Kidney (tissue), 14 donors: Measurements from ENCODE around the gene RNF4. TPM values are rescaled to one million over a fixed set of nuclear protein-coding genes. Genes with fewer than 3 reads are reported as not detected.

Source experiments
- DNase-seq, 5 donors: peaks; one replicate each; pipeline ENCODE4 v3.0.0-alpha.2; 2013 to 2020
- FAIRE-seq: peaks from 2 replicates; lab custom pipeline; 2012; peaks lifted over from hg19 to GRCh38; lab: Jason Lieb, UNC
- H3K27ac ChIP-seq, 2 donors: one replicate each; pipeline ENCODE4 v1.7.0; 2013; ENCODE audit warnings: low read depth in 2 of 2, low read length in 2 of 2, inconsistent platforms in 1 of 2
- H3K27me3 ChIP-seq: one replicate; pipeline ENCODE4 v1.7.1; 2013; ENCODE audit warnings: low read length, inconsistent platforms; ENCODE audit not compliant: control insufficient read depth, insufficient read depth
- H3K36me3 ChIP-seq, 3 donors: one replicate each; pipeline versions ENCODE4 v1.7.0 to v1.7.1; 2013; ENCODE audit warnings: low read length in 3 of 3, control low read depth in 1 of 3, inconsistent platforms in 1 of 3; ENCODE audit not compliant: insufficient read depth in 3 of 3, control insufficient read depth in 2 of 3
- H3K4me1 ChIP-seq, 3 donors: one replicate each; pipeline versions ENCODE4 v1.7.0 to v1.7.1; 2013; ENCODE audit warnings: low read length in 3 of 3, inconsistent platforms in 1 of 3, low read depth in 1 of 3; ENCODE audit not compliant: control insufficient read depth in 2 of 3, insufficient read depth in 2 of 3
- H3K4me3 ChIP-seq, 3 donors: one replicate each; pipeline versions ENCODE4 v1.7.0 to v1.8.1; 2013; ENCODE audit warnings: low read length in 3 of 3, control low read depth in 1 of 3, inconsistent platforms in 1 of 3
- H3K9ac ChIP-seq, 3 donors: one replicate each; pipeline versions ENCODE4 v1.7.0 to v1.7.1; 2013; ENCODE audit warnings: low read length in 3 of 3, control low read depth in 1 of 3, inconsistent platforms in 1 of 3
- H3K9me3 ChIP-seq, 3 donors: one replicate each; pipeline versions ENCODE4 v1.7.0 to v1.7.1; 2013; ENCODE audit warnings: low read length in 3 of 3, control low read depth in 1 of 3, inconsistent platforms in 1 of 3; ENCODE audit not compliant: control insufficient read depth in 2 of 3, insufficient read depth in 1 of 3
- intact Hi-C: fragments of 100-400 bp; cut with DNase I; formaldehyde crosslinking; loops from one replicate; pipeline ENCODE4 v1.11.1; 2022
- polyA plus RNA-seq: library from polyadenylated mRNA; stranded (reverse); fragments of 350-450 nt; fragmentation: Illumina TruSeq; extraction: RNeasy Lipid Tissue Mini Kit (QIAGEN cat#74804); gene quantifications from one replicate; pipeline ENCODE4 v1.2.3, GENCODE V29; 2014; ENCODE audit warnings: low read depth, low replicate concordance; ENCODE audit not compliant: insufficient read depth
- total RNA-seq: library from RNA; stranded (reverse); fragmentation: NEBNext Ultra II Directional; extraction: Animal tissue kit (Norgen Biotek cat#: 25700); gene quantifications from one replicate; pipeline ENCODE4 v1.2.1, GENCODE V29; 2021
- TF ChIP-seq, protein P1 (sequence below): IDR thresholded peaks from 3 replicates; pipeline ENCODE4 v1.5.1; 2012; ENCODE audit warnings: mild to moderate bottlenecking, moderate library complexity, borderline replicate concordance; ENCODE audit not compliant: insufficient read depth; ENCODE audit errors: extremely low read depth
- donor health status: control.
- donor health status: control.
- donor health status: control.
- donor health status: control.
- donor health status: control.
- donor health status: DM: yes; HTN: yes; CAD: no.
- donor health status: Normal renal cell carcinoma (clear cell type).

Gene RNF4
- total and polyA plus RNA-seq, 2 donors from 2014 or later: 24.2 to 61.5 TPM

DNA sequence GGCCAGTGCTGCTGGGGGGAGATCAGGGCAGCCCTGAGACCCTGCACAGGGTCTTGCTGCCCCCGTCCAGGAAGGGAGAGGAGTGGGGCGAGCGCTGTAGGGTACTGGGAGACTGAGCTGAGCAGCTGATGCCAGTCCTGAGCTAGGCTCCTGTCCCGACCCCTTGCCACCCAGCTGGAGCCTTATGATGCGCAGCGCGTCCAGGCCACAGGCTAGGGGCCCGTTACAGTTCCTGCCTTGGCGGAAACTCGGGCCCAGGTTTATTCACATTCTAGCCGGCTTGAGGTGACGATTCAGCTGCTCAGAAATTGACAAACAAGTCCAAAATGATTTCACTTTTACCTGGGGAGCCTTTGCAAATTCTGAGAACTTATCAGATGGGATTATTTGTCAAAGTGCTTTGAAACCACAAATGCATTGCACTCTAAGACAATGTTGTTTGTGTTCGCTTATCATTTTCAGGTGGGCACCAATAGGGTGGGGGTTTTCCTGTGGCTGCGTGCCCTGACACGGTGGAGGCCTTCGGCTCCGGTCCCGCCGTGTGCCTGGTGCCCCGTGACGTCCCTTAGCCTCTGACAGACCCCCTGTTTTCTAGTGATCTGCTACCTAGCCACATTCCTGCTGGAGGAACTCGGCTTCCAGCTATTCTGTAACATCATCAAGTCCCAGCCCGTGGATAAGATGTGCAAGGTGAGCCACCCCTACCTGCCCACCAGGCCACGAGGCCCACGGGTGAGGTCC is 31.3 kb upstream of the RNF4 start:
- Histone ChIP-seq H3K9me3 (no peaks in the 10 kb centered on the region), H3K27ac (no peak overlapping the region), H3K36me3 (no peaks in the 10 kb centered on the region), H3K4me1 (peaks cover 0 to 2% (median 0%) of the 10 kb centered on the region in 3 donors), H3K27me3 (no peaks in the 10 kb centered on the region), H3K4me3 (no peak overlapping the region), H3K9ac (no peak overlapping the region)
- DNase-seq (peak in 1 of 5 donors; percentile 57), FAIRE-seq (no peak)
- intact Hi-C loops: no loop called here
- TF ChIP-seq, protein P1, sequence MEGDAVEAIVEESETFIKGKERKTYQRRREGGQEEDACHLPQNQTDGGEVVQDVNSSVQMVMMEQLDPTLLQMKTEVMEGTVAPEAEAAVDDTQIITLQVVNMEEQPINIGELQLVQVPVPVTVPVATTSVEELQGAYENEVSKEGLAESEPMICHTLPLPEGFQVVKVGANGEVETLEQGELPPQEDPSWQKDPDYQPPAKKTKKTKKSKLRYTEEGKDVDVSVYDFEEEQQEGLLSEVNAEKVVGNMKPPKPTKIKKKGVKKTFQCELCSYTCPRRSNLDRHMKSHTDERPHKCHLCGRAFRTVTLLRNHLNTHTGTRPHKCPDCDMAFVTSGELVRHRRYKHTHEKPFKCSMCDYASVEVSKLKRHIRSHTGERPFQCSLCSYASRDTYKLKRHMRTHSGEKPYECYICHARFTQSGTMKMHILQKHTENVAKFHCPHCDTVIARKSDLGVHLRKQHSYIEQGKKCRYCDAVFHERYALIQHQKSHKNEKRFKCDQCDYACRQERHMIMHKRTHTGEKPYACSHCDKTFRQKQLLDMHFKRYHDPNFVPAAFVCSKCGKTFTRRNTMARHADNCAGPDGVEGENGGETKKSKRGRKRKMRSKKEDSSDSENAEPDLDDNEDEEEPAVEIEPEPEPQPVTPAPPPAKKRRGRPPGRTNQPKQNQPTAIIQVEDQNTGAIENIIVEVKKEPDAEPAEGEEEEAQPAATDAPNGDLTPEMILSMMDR: no peak

DNA sequence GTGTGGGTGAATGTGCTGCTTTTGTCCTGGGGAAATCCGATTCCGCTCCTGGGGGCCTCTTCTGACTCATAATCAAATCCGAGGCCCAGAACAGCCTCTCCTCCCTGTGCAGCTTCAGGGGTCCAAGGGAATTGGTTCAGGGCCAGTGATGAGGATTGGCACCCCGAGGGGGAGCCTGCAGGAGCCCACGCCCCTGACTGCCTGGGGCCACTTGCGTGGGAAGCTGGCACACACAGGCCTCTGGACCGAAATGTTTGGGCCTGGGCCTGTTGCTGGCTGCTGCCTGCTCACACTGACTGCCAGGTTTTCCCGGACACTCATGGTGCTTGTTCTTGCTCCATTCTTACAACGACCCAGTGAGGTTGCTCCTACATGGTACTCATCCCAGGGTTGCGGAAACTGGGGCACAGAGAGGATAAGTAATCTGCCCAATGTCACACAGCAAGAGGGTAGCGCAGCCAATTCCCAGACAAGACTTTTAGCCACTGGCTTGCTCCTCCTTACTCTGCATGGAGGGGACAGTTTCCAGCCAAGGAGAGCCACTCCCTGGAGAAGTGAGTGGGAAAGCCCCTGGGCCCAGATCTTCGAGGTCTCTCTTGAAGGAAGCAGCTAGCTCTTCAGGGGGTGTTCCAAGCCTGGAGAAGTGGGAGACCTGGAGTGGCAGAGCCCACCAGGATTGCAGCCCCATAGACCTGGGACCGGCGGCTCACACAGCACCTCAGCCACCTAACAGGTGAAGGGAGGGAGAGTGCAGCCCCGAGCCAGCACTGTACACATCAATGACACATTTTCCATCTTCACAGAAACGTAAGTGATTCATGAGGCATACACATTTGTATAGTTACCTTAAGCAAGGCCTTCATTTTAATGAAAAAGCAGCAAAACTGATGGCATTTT is 29.8 kb upstream of the RNF4 start:
- DNase-seq: peak in 1 of 5 donors; percentile 52
- H3K36me3 ChIP-seq: no peaks in the 10 kb centered on the region
- no peaks in the 10 kb centered on the region for H3K9me3 ChIP-seq
- no peak overlapping the region for H3K9ac ChIP-seq
- FAIRE-seq: no peak
- no peaks in the 10 kb centered on the region for H3K4me1 ChIP-seq
- H3K27me3 ChIP-seq: no peaks in the 10 kb centered on the region
- no peak overlapping the region for H3K4me3 ChIP-seq
- intact Hi-C loops: no loop called here
- TF ChIP-seq, protein P1: no peak
- H3K27ac ChIP-seq: no peak overlapping the region

DNA sequence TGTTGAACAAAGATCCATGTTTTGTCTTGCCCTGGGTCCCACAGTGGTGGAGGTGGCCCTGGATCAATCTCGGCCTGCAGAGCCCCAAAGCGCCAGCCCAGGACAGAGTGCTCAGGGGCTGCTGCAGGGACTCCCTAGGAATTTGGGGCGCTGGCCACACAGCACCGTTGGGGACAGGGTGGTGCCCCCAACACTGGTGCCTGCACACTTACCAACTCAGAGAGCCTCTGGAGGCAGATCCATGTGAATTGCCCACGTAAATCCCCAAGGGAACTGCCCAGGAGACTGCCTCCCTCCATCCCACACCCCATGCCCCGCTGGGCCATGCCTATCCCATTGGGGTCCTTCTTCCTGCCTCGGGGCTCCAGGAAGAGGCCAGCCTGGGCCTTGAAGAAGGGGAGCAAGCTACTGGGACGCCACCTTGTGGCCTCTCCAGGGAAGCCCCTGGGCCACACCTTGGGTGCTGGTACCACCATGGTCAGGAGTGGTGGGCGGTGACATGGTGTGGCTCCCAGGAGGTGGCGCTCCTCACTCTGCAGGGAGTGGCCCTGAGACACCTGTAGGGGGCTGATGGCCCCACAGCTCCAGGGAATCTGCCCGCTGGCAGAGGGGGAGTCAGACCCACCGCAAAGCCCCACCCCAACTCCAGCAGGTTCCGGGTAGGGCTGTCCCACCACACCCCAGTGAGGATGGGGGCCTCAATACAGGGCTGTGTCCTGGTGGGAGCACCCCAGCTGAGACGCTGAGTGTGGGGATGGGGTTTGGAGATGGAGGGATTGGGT is 27.3 kb upstream of the RNF4 start:
- Histone ChIP-seq H3K4me1 (no peaks in the 10 kb centered on the region), H3K9ac (no peak overlapping the region), H3K27ac (no peak overlapping the region), H3K9me3 (no peaks in the 10 kb centered on the region), H3K36me3 (no peaks in the 10 kb centered on the region), H3K27me3 (no peaks in the 10 kb centered on the region), H3K4me3 (no peak overlapping the region)
- TF ChIP-seq, protein P1: peak; percentile 55
- intact Hi-C loops: no loop called here
- DNase-seq (peak in 4 of 5 donors; percentile 56 to 80 (median 69)), FAIRE-seq (no peak)
